OCI-LY1 (cell line): ENCODE results near the gene MYCBP.

Source experiments
- H2AFZ ChIP-seq: fragments of 200-600 bp; sonication (generic), shearing (Covaris generic); 2 replicates; pipeline ENCODE4 v1.6.0; 2014; ENCODE audit warnings: antibody characterized with exemption, mild to moderate bottlenecking, low read length
- H3F3A ChIP-seq: fragments of 200-600 bp; sonication (generic), shearing (Covaris generic); 2 replicates; pipeline ENCODE4 v1.6.0; 2014; ENCODE audit warnings: mild to moderate bottlenecking, antibody characterized with exemption, low read length, moderate library complexity; ENCODE audit not compliant: insufficient read depth
- H3K27ac ChIP-seq: fragments of 200-600 bp; sonication (generic); 2 replicates; pipeline ENCODE4 v1.5.1; 2014; ENCODE audit warnings: low read length, mixed run types, mild to moderate bottlenecking, low read depth; ENCODE audit not compliant: poor library complexity, severe bottlenecking
- H3K27me3 ChIP-seq: fragments of 200-600 bp; sonication (generic); 2 replicates; pipeline ENCODE4 v1.6.0; 2014; ENCODE audit warnings: antibody characterized with exemption, mild to moderate bottlenecking, low read length, moderate library complexity; ENCODE audit not compliant: insufficient read depth
- H3K36me3 ChIP-seq: fragments of 200-600 bp; sonication (generic); 2 replicates; pipeline ENCODE4 v1.6.1; 2014; ENCODE audit warnings: mild to moderate bottlenecking, antibody characterized with exemption, low read length, moderate library complexity, mixed read lengths; ENCODE audit not compliant: insufficient read depth
- H3K4me1 ChIP-seq: fragments of 200-600 bp; sonication (generic); 2 replicates; pipeline ENCODE4 v1.5.1; 2014; ENCODE audit warnings: mild to moderate bottlenecking, low read length, moderate library complexity; ENCODE audit not compliant: insufficient read depth, severe bottlenecking
- H3K4me2 ChIP-seq: fragments of 200-600 bp; sonication (generic), shearing (Covaris generic); 2 replicates; pipeline ENCODE4 v1.6.1; 2014; ENCODE audit warnings: low read length
- H3K4me3 ChIP-seq: fragments of 200-600 bp; sonication (generic); 2 replicates; pipeline ENCODE4 v1.5.1; 2014; ENCODE audit warnings: low read length, low read depth, mild to moderate bottlenecking, mixed read lengths; ENCODE audit not compliant: poor library complexity, severe bottlenecking
- H3K79me2 ChIP-seq: fragments of 200-600 bp; shearing (Covaris generic); 2 replicates; pipeline ENCODE4 v1.6.1; 2016; ENCODE audit warnings: mixed run types, low read length, mixed read lengths; ENCODE audit not compliant: insufficient read depth
- H3K9ac ChIP-seq: fragments of 200-600 bp; sonication (generic), shearing (Covaris generic); 2 replicates; pipeline ENCODE4 v1.6.1; 2014; ENCODE audit warnings: mild to moderate bottlenecking, low read length, mixed read lengths
- H3K9me2 ChIP-seq: fragments of 200-600 bp; sonication (generic), shearing (Covaris generic); 2 replicates; pipeline ENCODE4 v1.6.1; 2014; ENCODE audit warnings: low read depth, mild to moderate bottlenecking, low read length, mixed read lengths
- H3K9me3 ChIP-seq: fragments of 200-600 bp; shearing (Covaris generic); 2 replicates; pipeline ENCODE4 v1.6.1; 2014; ENCODE audit warnings: low read length, mixed read lengths
- H4K20me1 ChIP-seq: fragments of 200-600 bp; sonication (generic), shearing (Covaris generic); 2 replicates; pipeline ENCODE4 v1.6.0; 2016; ENCODE audit warnings: mild to moderate bottlenecking, low read length; ENCODE audit not compliant: insufficient read depth
- EZH2 ChIP-seq: fragments of 200-600 bp; sonication (generic), shearing (Covaris generic); IDR thresholded peaks from 2 replicates; pipeline ENCODE4 v1.8.0; 2017; ENCODE audit warnings: borderline replicate concordance, mixed run types, mild to moderate bottlenecking, antibody characterized with exemption, low read length, moderate library complexity, mixed read lengths
- TF ChIP-seq, protein P1 (sequence below): fragments of 200-600 bp; sonication (generic), shearing (Covaris generic); IDR thresholded peaks from 2 replicates; pipeline ENCODE4 v1.5.1; 2017; ENCODE audit warnings: mild to moderate bottlenecking, antibody characterized with exemption, low read length, moderate library complexity, mixed read lengths

The MYCBP gene

DNA sequence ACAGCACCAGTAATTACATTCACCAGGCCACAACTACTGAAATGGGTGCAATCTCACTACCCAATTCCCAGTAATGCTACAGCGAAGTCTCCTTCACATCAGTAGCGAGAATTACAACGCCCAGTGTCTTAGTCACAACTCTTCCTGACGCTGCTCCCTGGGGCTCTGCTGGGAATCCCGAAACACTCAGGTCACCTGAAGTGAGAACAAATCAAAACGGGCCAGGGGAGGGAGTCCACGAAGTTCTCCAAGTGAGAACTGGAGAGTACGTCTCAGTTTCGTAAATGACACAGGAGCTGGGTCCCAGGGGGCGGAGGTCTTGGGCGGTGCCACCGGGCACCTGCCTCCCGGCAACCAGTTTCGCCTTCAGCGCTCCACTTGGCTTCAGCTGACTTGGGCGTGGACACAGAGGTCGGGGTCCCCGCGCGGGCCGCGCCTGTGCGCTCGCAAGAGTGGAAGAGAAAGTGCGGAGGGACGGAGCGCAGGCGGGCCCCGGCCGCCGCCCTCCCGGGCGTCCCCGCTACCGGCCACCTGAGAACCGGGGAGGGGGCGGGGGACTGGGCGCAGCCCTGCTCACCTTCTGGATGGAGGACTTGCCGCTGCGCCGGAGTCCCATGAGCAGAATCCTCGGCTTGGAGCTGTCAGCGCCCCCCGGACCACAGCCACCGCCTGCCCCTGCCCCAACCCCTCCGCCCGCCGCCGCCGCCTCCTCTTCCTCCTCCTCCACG, 14.2 kb downstream of the MYCBP start:
- Histone ChIP-seq H3K36me3 (peaks cover 27% of the 10 kb centered on the region; the same call in 1 of the 2 replicates), H3K4me2 (peak overlapping the region; percentile 76), H3K4me3 (peak overlapping the region; percentile 76), H3F3A (peaks cover 3% of the 10 kb centered on the region; the same call in 1 of the 2 replicates), H3K9me3 (no peaks in the 10 kb centered on the region), H3K4me1 (peaks cover 28% of the 10 kb centered on the region), H3K79me2 (no peaks in the 10 kb centered on the region; the same call in 1 of the 2 replicates), H4K20me1 (no peaks in the 10 kb centered on the region), H3K27me3 (no peaks in the 10 kb centered on the region), H2AFZ (no peak overlapping the region; the same call in 1 of the 2 replicates), H3K9ac (peak overlapping the region; percentile 69), H3K27ac (no peak overlapping the region), H3K9me2 (no peaks in the 10 kb centered on the region)
- TF ChIP-seq, protein P1, sequence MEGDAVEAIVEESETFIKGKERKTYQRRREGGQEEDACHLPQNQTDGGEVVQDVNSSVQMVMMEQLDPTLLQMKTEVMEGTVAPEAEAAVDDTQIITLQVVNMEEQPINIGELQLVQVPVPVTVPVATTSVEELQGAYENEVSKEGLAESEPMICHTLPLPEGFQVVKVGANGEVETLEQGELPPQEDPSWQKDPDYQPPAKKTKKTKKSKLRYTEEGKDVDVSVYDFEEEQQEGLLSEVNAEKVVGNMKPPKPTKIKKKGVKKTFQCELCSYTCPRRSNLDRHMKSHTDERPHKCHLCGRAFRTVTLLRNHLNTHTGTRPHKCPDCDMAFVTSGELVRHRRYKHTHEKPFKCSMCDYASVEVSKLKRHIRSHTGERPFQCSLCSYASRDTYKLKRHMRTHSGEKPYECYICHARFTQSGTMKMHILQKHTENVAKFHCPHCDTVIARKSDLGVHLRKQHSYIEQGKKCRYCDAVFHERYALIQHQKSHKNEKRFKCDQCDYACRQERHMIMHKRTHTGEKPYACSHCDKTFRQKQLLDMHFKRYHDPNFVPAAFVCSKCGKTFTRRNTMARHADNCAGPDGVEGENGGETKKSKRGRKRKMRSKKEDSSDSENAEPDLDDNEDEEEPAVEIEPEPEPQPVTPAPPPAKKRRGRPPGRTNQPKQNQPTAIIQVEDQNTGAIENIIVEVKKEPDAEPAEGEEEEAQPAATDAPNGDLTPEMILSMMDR = no peak
- no peak for TF ChIP-seq EZH2

- Histone ChIP-seq H3K4me3 (no peak overlapping the region), H3K27me3 (no peaks in the 10 kb centered on the region), H3K9me2 (no peaks in the 10 kb centered on the region), H3K79me2 (no peaks in the 10 kb centered on the region), H3K9me3 (no peaks in the 10 kb centered on the region), H3K36me3 (peaks cover 34% of the 10 kb centered on the region; the same call in 1 of the 2 replicates), H4K20me1 (no peaks in the 10 kb centered on the region), H3F3A (no peaks in the 10 kb centered on the region), H2AFZ (no peak overlapping the region), H3K9ac (no peak overlapping the region), H3K4me1 (peaks cover 18% of the 10 kb centered on the region), H3K4me2 (no peak overlapping the region), H3K27ac (no peak overlapping the region)
- TF ChIP-seq EZH2 = no peak
- TF ChIP-seq, protein P1 = no peak
These were observed 20.4 kb downstream of the MYCBP start for GRCh38 chr1:38852780-38853179.

DNA sequence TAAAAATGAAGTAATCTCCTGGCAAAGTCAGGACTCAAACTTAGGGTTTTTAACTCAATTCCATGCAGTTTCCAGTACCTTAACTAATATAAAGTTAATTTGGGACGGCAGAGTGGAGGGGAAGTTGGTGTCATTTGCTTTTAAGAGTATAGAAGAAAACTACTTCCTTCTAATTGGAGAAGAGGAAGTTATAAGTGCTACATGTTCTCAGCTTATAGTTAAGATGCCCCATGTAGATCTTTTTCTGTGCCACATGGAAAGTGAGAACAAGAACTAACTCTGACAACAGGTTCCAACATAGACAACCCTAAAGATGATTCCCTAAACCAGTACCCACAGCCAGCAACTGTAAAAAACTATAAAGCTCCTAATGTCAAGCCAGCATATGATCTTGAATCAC, 25.1 kb downstream of the MYCBP start:
- Histone ChIP-seq H3F3A (no peaks in the 10 kb centered on the region), H3K4me1 (peaks cover 14% of the 10 kb centered on the region), H4K20me1 (no peaks in the 10 kb centered on the region), H3K4me3 (no peak overlapping the region), H3K9me2 (no peaks in the 10 kb centered on the region), H3K9me3 (no peaks in the 10 kb centered on the region), H3K36me3 (peaks cover 49% of the 10 kb centered on the region), H3K9ac (no peak overlapping the region), H3K4me2 (no peak overlapping the region; the same call in 1 of the 2 replicates), H2AFZ (no peak overlapping the region), H3K27me3 (no peaks in the 10 kb centered on the region), H3K27ac (peak overlapping the region; percentile 34), H3K79me2 (no peaks in the 10 kb centered on the region)
- TF ChIP-seq EZH2 = no peak
- TF ChIP-seq, protein P1 = no peak
